Hair follicular keratinocyte (primary cell): ENCODE measurements around the gene EGLN3. TPM values are rescaled to one million over a fixed set of nuclear protein-coding genes. Genes with fewer than 3 reads are reported as not detected.

Source experiments
- total RNA-seq: library from RNA; depleted of rRNA; stranded (reverse); fragments of >200 nt; gene quantifications from 2 replicates; pipeline ENCODE4 v1.2.3, GENCODE V29; 2015

Gene EGLN3
- 1.7 and 1.8 TPM in 2 replicates for total RNA-seq

GRCh38 chr14:33950320-33951182 is at the start of gene EGLN3:
Gene EGLN3, minus strand, starts transcription at chr14:33951074. Its CDS starts 322 bp downstream, at chr14:33950752.

